ENCODE measurements around the gene FITM2. TPM values are rescaled to one million over a fixed set of nuclear protein-coding genes. Genes with fewer than 3 reads are reported as not detected.

The FITM2 gene
- total RNA-seq, 2 experiments from 2014 or later: 2.2 to 2.7 TPM

- Mint-ChIP-seq H3K4me1 (no peaks in the 10 kb centered on the region), H3K36me3 (ENCODE audit: low read depth) (no peaks in the 10 kb centered on the region), H3K27ac (no peak overlapping the region), H3K4me3 (no peak overlapping the region), H3K9me3 (no peaks in the 10 kb centered on the region), H3K27me3 (peaks cover 2% of the 10 kb centered on the region)
- ChIA-PET POLR2A (no interaction called here), CTCF (interaction anchor here (2.0 kb wide), 1 partner anchor 71 kb away, joined by 6 read pairs; no protein-coding TSS in a partner anchor)
- DNase-seq: no peak
These were observed 22.8 kb downstream of the FITM2 start for GRCh38 chr20:44288252-44288651.

GRCh38 chr20:44287272-44288097 is 23.5 kb downstream of the FITM2 start:
- POLR2A ChIA-PET: no interaction called here
- Mint-ChIP-seq H3K4me1 (no peaks in the 10 kb centered on the region), H3K36me3 (ENCODE audit: low read depth) (no peaks in the 10 kb centered on the region), H3K27me3 (peaks cover 2% of the 10 kb centered on the region), H3K27ac (no peak overlapping the region), H3K9me3 (no peaks in the 10 kb centered on the region), H3K4me3 (no peak overlapping the region)
- CTCF ChIA-PET: interaction anchor here (0.7 to 4.8 kb wide), 3 partner anchors 24 to 97 kb away, joined by 3 to 11 read pairs (median 6); partner anchors contain the start of gene FITM2
- DNase-seq: no peak

GRCh38 chr20:44284032-44284431 is 27.0 kb downstream of the FITM2 start:
- H3K4me3 Mint-ChIP-seq: no peak overlapping the region
- no peak overlapping the region for H3K27ac Mint-ChIP-seq
- H3K4me1 Mint-ChIP-seq: no peaks in the 10 kb centered on the region
- H3K27me3 Mint-ChIP-seq: peaks cover 2% of the 10 kb centered on the region
- ChIA-PET POLR2A (no interaction called here), CTCF (interaction anchor here (4.8 kb wide), 1 partner anchor 27 kb away, joined by 11 read pairs; the partner anchor contains the start of gene FITM2)
- no peak for DNase-seq
- H3K36me3 Mint-ChIP-seq (ENCODE audit: low read depth): no peaks in the 10 kb centered on the region
- no peaks in the 10 kb centered on the region for H3K9me3 Mint-ChIP-seq

- Mint-ChIP-seq H3K36me3 (ENCODE audit: low read depth) (no peaks in the 10 kb centered on the region), H3K4me1 (no peaks in the 10 kb centered on the region), H3K27ac (no peak overlapping the region), H3K4me3 (no peak overlapping the region), H3K9me3 (no peaks in the 10 kb centered on the region), H3K27me3 (peaks cover 2% of the 10 kb centered on the region)
- ChIA-PET POLR2A (no interaction called here), CTCF (interaction anchor here (1.2 to 4.8 kb wide), 3 partner anchors 29 to 103 kb away, joined by 3 to 11 read pairs (median 6); partner anchors contain the start of gene FITM2)
- no peak for DNase-seq
These were observed 28.8 kb downstream of the FITM2 start for GRCh38 chr20:44282192-44282591.

- Mint-ChIP-seq H3K4me1 (no peaks in the 10 kb centered on the region), H3K36me3 (ENCODE audit: low read depth) (no peaks in the 10 kb centered on the region), H3K4me3 (no peak overlapping the region), H3K9me3 (no peaks in the 10 kb centered on the region), H3K27me3 (no peaks in the 10 kb centered on the region), H3K27ac (no peak overlapping the region)
- CTCF ChIA-PET: no interaction called here
- POLR2A ChIA-PET: no interaction called here
- no peak for DNase-seq
These were observed 30.6 kb downstream of the FITM2 start for GRCh38 chr20:44280387-44280786.

- no peak for DNase-seq
- H3K9me3 Mint-ChIP-seq: no peaks in the 10 kb centered on the region
- no peak overlapping the region for H3K27ac Mint-ChIP-seq
- CTCF ChIA-PET: no interaction called here
- POLR2A ChIA-PET: no interaction called here
- H3K4me3 Mint-ChIP-seq: no peak overlapping the region
- H3K4me1 Mint-ChIP-seq: no peaks in the 10 kb centered on the region
- H3K27me3 Mint-ChIP-seq: no peaks in the 10 kb centered on the region
- H3K36me3 Mint-ChIP-seq (ENCODE audit: low read depth): no peaks in the 10 kb centered on the region
These were observed 31.8 kb downstream of the FITM2 start for GRCh38 chr20:44279228-44279627.

GRCh38 chr20:44274303-44275017 is 36.5 kb downstream of the FITM2 start:
- Mint-ChIP-seq H3K27ac (no peak overlapping the region), H3K27me3 (no peaks in the 10 kb centered on the region), H3K4me3 (no peak overlapping the region), H3K9me3 (no peaks in the 10 kb centered on the region), H3K4me1 (no peaks in the 10 kb centered on the region), H3K36me3 (ENCODE audit: low read depth) (no peaks in the 10 kb centered on the region)
- ChIA-PET POLR2A (no interaction called here), CTCF (no interaction called here)
- no peak for DNase-seq

- Mint-ChIP-seq H3K9me3 (no peaks in the 10 kb centered on the region), H3K27me3 (no peaks in the 10 kb centered on the region), H3K27ac (no peak overlapping the region), H3K4me1 (no peaks in the 10 kb centered on the region), H3K36me3 (ENCODE audit: low read depth) (no peaks in the 10 kb centered on the region), H3K4me3 (no peak overlapping the region)
- ChIA-PET CTCF (interaction anchor here (2.4 kb wide), 1 partner anchor 57 kb away, joined by 12 read pairs; no protein-coding TSS in a partner anchor), POLR2A (no interaction called here)
- DNase-seq: no peak
These were observed 37.5 kb downstream of the FITM2 start for GRCh38 chr20:44273231-44274215.

GRCh38 chr20:44271915-44272663 is 38.9 kb downstream of the FITM2 start:
- Mint-ChIP-seq H3K36me3 (ENCODE audit: low read depth) (no peaks in the 10 kb centered on the region), H3K4me3 (no peak overlapping the region), H3K4me1 (no peaks in the 10 kb centered on the region), H3K9me3 (no peaks in the 10 kb centered on the region), H3K27ac (no peak overlapping the region), H3K27me3 (no peaks in the 10 kb centered on the region)
- POLR2A ChIA-PET: interaction anchor here (1.2 kb wide), 1 partner anchor 54 kb away, joined by 4 read pairs; no protein-coding TSS in a partner anchor
- DNase-seq: no peak
- CTCF ChIA-PET: interaction anchor here (0.7 to 2.4 kb wide), 2 partner anchors 54 to 55 kb away, joined by 3 to 12 read pairs; no protein-coding TSS in a partner anchor

- Mint-ChIP-seq H3K4me3 (no peak overlapping the region), H3K4me1 (no peaks in the 10 kb centered on the region), H3K9me3 (no peaks in the 10 kb centered on the region), H3K27ac (no peak overlapping the region), H3K27me3 (no peaks in the 10 kb centered on the region), H3K36me3 (ENCODE audit: low read depth) (no peaks in the 10 kb centered on the region)
- ChIA-PET POLR2A (no interaction called here), CTCF (no interaction called here)
- DNase-seq: no peak
These were observed 42.2 kb downstream of the FITM2 start for GRCh38 chr20:44268802-44269201.

GRCh38 chr20:44264287-44264686 is 46.7 kb downstream of the FITM2 start:
- Mint-ChIP-seq H3K4me1 (no peaks in the 10 kb centered on the region), H3K4me3 (no peak overlapping the region), H3K27ac (no peak overlapping the region), H3K36me3 (ENCODE audit: low read depth) (no peaks in the 10 kb centered on the region), H3K9me3 (no peaks in the 10 kb centered on the region), H3K27me3 (no peaks in the 10 kb centered on the region)
- ChIA-PET CTCF (interaction anchor here (1.2 kb wide), 1 partner anchor 47 kb away, joined by 3 read pairs; the partner anchor contains the start of gene FITM2), POLR2A (no interaction called here)
- no peak for DNase-seq

- no peaks in the 10 kb centered on the region for H3K27me3 Mint-ChIP-seq
- no peaks in the 10 kb centered on the region for H3K9me3 Mint-ChIP-seq
- no peak for DNase-seq
- no peak overlapping the region for H3K27ac Mint-ChIP-seq
- no peaks in the 10 kb centered on the region for H3K36me3 Mint-ChIP-seq (ENCODE audit: low read depth)
- no peaks in the 10 kb centered on the region for H3K4me1 Mint-ChIP-seq
- ChIA-PET POLR2A (no interaction called here), CTCF (no interaction called here)
- no peak overlapping the region for H3K4me3 Mint-ChIP-seq
These were observed 52.6 kb downstream of the FITM2 start for GRCh38 chr20:44258226-44258890.
